IPS-NIHi7 (cell line): Measurements from ENCODE around the gene GNL3.
A peak's percentile ranks its signal among the peaks of the same experiment; 100 is the strongest.
"Not testable (repeated sequence)": the region's sequence is repeated elsewhere in the genome, so short reads cannot be mapped to it uniquely, and the experiment has no call there.

ENCODE experiments used
- DNase-seq: peaks from one replicate; pipeline ENCODE4 v3.0.0; 2012; ENCODE audit warnings: mixed read lengths; ENCODE audit errors: extremely low spot score

GNL3 gene

DNA sequence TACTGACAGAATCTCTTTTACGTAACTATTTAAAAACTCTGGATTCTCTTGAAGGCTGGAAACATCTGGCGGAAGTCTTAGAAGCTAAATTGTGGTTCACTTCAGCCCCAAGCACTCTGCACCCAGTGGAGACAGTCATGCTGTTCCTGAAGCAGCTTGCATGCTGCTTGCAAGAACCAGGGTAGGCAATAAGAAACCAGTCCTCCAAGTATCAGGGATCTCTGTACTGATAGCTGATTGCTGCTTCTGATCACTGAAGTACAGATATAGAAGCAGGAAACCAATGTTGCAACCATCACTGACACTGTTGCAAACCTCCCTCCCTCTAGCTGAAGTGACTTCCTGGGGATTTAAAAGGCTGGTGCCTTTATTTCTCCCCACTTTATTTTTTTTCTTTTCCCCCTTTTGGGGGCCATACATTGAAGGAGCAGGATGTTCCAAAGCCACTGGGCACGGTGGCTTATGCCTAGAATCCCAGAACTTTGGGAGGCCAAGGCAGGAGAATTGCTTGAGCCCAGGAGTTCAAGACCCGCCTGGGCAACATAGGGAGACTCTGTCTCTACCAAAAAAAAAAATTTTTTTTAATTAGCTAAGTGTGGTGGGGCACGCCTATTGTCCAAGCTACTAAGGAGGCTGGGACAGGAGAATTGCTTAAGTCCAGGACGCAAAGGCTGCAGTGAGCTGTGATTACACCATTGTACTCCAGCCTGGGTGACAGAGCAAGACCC, 35.3 kb downstream of the GNL3 start:
- DNase-seq: no peak

DNA sequence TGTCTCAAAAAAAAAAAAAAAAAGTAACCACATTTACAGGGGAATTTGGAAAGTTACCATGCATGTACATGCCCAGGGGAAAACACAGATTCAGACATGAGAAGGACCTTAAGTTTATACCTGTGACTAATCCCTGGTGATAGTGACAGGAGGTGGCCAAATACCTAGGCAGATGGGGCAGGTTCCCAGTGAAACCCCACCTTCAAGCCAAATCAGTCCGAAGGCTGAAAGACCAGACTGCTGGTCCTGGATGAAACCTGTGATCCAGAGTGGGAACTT, 35.8 kb downstream of the GNL3 start:
- DNase-seq: no peak

DNA sequence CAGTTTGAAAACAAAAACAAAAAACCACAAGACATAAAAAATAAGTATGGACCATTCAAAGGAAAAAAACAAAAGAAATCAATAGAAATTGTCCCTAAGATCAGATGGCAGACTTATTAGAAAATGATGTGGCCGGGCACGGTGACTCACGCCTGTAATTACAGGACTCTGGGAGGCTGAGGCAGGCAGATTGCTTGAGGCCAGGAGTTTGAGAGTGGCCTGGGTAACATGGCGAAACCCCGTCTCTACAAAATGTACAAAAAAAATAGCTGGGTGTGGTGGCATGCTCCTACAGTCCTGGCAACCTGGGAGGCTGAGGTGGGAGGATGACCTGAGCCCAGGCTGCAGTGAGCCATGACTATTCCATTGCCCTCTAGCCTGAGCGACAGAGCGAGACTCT, 36.7 kb downstream of the GNL3 start:
- DNase-seq: no peak

DNA sequence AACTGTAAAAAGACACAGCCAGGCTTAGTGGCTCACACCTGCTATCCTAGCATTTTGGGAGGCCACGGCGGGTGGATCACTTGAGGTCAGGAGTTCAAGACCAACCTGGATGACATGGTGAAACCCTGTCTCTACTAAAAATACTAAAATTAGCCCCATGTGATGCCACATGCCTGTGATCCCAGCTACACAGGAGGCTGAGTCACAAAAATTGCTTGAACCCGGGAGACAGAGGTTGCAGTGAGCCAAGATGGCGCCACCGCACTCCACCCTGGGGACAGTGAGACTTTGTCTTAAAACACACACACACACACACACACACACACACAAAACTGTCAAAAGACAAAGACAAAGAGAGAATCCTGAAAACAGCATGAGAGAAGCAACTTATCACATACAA, 38.1 kb downstream of the GNL3 start:
- no peak for DNase-seq

DNA sequence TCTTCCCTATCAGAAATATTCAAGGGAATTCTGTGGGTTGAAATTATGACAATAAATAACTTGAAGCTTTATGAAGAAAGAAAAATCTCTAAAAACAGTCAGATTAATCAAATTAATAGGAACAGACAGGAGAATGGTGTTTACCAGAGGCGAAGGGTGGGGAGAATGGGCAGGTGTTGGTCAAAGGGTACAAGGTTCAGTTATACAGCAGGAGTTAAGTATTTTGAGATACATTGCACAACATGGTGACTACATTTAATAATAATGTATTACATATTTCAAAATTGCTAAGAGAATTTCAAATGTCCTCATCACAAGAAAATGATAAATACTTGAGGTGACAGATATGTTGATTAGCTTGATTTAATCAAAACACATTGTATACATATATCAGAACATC, 38.7 kb downstream of the GNL3 start:
- DNase-seq: no peak

DNA sequence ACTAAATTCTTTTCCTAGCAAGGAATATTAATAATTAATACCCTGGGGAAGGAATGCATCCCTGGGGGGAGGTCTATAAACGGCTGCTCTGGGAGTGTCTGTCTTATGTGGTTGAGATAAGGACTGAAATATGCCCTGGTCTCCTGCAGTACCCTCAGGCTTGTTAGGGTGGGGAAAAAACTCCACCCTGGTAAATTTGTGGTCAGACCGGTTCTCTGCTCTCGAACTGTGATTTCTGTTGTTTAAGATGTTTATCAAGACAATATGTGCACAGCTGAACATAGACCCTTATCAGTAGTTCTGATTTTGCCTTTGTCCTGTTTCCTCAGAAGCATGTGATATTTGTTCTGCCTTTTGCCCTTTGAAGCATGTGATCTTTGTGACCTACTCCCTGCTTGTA, 42.9 kb downstream of the GNL3 start:
- DNase-seq: not testable (repeated sequence)

DNA sequence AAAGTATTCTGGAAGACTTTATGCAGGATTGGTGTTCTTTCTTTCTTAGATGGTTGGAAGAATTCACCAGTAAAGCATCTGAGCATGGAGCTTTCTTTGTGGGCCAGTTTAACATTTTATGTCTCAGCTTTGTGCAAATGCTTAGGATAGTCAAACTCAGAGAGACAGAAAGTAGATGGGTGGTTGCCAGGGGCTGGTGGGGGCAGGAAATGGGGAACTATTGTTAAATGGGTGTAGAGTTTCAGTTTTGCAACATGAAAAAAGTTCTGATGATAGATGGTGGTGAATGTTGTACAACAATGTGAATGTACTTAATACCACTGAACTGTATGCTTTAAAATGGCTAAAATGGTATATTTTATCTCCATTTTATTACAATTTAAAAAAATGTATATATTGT, 44.8 kb downstream of the GNL3 start:
- no peak for DNase-seq

DNA sequence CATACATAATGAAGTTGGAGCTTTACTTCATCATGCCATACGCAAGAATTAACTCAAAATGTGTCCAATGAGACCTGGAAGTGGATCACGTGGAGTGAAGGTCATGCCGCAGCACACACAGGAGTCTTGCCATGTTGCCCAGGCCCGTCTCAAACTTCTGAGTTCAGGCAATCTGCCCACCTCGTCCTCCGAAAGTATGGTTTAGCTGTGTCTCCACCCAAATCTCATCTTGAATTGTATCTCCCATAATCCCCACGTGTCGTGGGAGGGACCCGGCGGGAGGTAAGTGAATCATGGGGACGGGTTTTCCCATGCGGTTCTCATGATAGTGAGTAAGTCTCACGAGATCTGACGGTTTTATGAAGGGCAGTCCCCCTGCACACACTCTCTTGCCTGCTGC, 45.8 kb downstream of the GNL3 start:
- no peak for DNase-seq

DNA sequence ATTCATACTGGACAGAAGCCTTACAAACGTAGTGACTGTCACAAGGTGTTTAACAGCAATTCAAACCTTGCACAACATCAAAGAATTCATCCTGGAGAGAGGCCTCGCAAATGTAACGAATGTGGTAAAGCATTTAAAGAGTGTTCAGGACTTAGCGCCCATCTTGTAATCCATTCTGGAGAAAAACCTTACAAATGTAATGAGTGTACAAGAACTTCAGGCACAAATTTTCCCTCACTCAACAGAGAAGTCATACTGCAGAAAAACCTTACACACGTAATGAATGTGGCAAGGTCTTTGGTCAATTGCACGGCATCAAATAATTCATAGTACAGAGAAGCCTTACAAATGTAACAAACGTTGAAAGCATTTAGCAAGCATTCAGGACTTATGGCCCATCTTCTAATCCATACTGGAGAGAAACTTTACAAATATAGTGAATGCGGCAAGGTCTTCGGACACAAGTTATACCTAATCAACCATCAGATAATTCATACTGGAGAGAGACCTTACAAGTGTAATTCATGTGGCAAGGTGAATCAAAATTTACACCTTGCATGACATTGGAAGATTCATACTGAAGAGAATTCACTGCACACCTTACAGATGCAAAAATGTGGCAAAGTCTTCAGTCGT, 47.5 kb downstream of the GNL3 start:
- DNase-seq: no peak

DNA sequence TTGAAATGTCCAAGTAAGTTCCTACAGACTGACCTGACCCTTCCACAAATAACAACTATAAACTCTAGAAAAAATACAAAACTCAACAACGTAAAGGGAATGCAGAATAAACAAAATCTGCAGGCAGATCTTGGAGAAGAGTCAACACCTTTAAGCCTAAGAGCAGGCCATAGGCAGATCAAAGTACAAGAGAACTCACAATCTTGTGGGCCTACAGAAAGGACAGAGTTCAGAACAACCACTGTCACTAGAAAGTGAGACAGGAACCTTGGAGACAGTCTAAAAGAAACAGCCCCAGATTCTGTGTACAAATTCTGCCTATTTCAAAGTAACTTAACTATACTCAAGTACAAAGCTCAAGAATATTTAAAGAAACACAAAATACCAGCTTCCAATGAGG, 53.9 kb downstream of the GNL3 start:
- no peak for DNase-seq

DNA sequence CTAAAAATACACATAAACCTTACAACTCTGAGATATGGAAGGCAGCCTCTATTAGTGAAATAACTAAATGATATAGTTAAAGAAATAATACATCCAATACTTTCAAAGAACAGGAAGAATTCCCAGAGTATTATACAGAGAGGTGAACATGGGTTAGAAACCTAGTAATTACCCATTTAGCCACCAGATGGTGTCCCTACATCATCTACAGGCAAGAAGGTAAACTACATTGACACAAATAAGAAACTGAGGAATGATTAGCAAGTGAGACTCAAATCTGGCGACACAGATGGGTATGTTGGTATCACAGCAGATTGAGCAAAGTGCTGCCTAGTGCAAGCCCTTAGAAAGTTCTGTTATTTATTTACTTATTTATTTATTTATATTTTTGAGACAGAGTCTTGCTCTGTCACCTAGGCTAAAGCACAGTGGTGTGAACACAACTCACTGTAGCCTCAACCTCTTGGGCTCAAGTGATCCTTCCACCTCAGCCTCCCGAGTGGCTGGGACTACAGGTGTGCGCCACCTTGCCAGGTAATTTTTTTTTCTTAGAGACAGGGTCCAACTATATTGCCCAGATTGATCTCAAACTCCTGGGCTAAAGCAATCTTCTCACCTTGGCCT, 56.7 kb downstream of the GNL3 start:
- peak; percentile 38 for DNase-seq

DNA sequence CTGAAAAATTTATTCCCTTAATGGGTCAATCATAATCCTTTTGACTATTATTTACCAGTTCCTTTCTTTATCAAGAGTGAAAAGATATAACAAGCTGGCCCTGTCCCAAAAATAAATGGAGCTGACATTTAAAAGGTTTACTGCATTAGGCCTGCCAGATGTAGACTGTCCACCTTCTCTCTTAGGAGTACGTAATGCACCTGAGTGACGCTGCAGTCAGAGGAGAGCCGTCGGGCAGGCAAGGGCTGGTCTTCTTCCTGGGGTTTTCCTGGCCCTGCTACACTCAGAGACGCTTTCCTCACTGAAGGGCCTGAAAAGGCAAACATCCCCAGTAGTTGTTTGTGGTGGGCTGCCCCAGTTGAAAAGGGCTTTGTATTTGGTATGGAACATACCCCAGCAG, 57.3 kb downstream of the GNL3 start:
- DNase-seq: no peak

DNA sequence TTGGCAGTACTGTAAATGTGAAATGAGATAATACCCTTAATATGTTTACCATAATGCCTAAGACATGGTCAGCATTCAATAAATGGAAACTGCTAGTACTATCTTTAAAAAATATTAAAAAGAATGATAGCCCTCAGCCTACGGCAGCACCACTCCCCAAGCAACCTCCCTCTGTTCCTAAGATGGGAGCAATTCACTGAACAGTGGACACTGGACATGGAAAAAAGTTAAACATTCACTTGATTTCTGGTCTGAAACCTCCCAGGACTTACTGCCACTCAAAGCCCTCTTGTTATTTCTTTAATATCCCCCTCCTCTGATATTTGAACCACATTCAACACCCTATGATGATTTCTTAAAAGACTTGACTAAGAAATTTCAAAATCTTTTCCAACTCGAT, 57.9 kb downstream of the GNL3 start:
- no peak for DNase-seq
